ENCODE results near the gene TBC1D25. TPM values are rescaled to one million over a fixed set of nuclear protein-coding genes. Genes with fewer than 3 reads are reported as not detected.

Gene TBC1D25
- 10 to 100 TPM in 1 of 3 donors, 1 to 10 TPM in 2; 7.6 to 12.8 (median 9.5) TPM for polyA plus RNA-seq (ENCODE audit: insufficient read length in 3 of 3)
- long read RNA-seq, donor 1, full-length matches to known transcripts: 2 of 2 reads
- long read RNA-seq, donor 1, partial matches to known transcripts: 0 of 2 reads
- long read RNA-seq, donor 1, other reads (novel, unspliced or antisense): 0 of 2 reads
- long read RNA-seq, donor 2, full-length matches to known transcripts: 3 of 3 reads
- long read RNA-seq, donor 2, partial matches to known transcripts: 0 of 3 reads
- long read RNA-seq, donor 2, other reads (novel, unspliced or antisense): 0 of 3 reads
- long read RNA-seq, donor 3, full-length matches to known transcripts: 5 of 5 reads
- long read RNA-seq, donor 3, partial matches to known transcripts: 0 of 5 reads
- long read RNA-seq, donor 3, other reads (novel, unspliced or antisense): 0 of 5 reads
- long read RNA-seq, donor 4, full-length matches to known transcripts: 1 of 1 reads
- long read RNA-seq, donor 4, partial matches to known transcripts: 0 of 1 reads
- long read RNA-seq, donor 4, other reads (novel, unspliced or antisense): 0 of 1 reads
- long read RNA-seq, donor 5, full-length matches to known transcripts: 1 of 1 reads
- long read RNA-seq, donor 5, partial matches to known transcripts: 0 of 1 reads
- long read RNA-seq, donor 5, other reads (novel, unspliced or antisense): 0 of 1 reads
- long read RNA-seq, donor 6, full-length matches to known transcripts: 2 of 2 reads
- long read RNA-seq, donor 6, partial matches to known transcripts: 0 of 2 reads
- long read RNA-seq, donor 6, other reads (novel, unspliced or antisense): 0 of 2 reads
- long read RNA-seq, donor 7, full-length matches to known transcripts: 5 of 5 reads
- long read RNA-seq, donor 7, partial matches to known transcripts: 0 of 5 reads
- long read RNA-seq, donor 7, other reads (novel, unspliced or antisense): 0 of 5 reads
- long read RNA-seq, donor 8, full-length matches to known transcripts: 3 of 9 reads
- long read RNA-seq, donor 8, partial matches to known transcripts: 6 of 9 reads
- long read RNA-seq, donor 8, other reads (novel, unspliced or antisense): 0 of 9 reads
- long read RNA-seq, donor 9, full-length matches to known transcripts: 3 of 3 reads
- long read RNA-seq, donor 9, partial matches to known transcripts: 0 of 3 reads
- long read RNA-seq, donor 9, other reads (novel, unspliced or antisense): 0 of 3 reads
- long read RNA-seq, donor 10, full-length matches to known transcripts: 4 of 4 reads
- long read RNA-seq, donor 10, partial matches to known transcripts: 0 of 4 reads
- long read RNA-seq, donor 10, other reads (novel, unspliced or antisense): 0 of 4 reads
- long read RNA-seq, donor 11, full-length matches to known transcripts: 2 of 2 reads
- long read RNA-seq, donor 11, partial matches to known transcripts: 0 of 2 reads
- long read RNA-seq, donor 11, other reads (novel, unspliced or antisense): 0 of 2 reads
- long read RNA-seq, donor 12, partial matches to known transcripts: 0 of 2 reads
- long read RNA-seq, donor 12, other reads (novel, unspliced or antisense): 0 of 2 reads
- long read RNA-seq, donor 13, full-length matches to known transcripts: 3 of 3 reads
- long read RNA-seq, donor 13, partial matches to known transcripts: 0 of 3 reads
- long read RNA-seq, donor 13, other reads (novel, unspliced or antisense): 0 of 3 reads
- long read RNA-seq, donor 14, full-length matches to known transcripts: 1 of 1 reads
- long read RNA-seq, donor 14, partial matches to known transcripts: 0 of 1 reads
- long read RNA-seq, donor 14, other reads (novel, unspliced or antisense): 0 of 1 reads
- long read RNA-seq, donor 15, full-length matches to known transcripts: 2 of 2 reads
- long read RNA-seq, donor 15, partial matches to known transcripts: 0 of 2 reads
- long read RNA-seq, donor 15, other reads (novel, unspliced or antisense): 0 of 2 reads
- long read RNA-seq, donor 16, full-length matches to known transcripts: 5 of 5 reads
- long read RNA-seq, donor 16, partial matches to known transcripts: 0 of 5 reads
- long read RNA-seq, donor 16, other reads (novel, unspliced or antisense): 0 of 5 reads

GRCh38 chrX:48539345-48540027 is at the start of gene TBC1D25:
Gene TBC1D25, plus strand, starts transcription at chrX:48539714. Its CDS starts 84 bp downstream, at chrX:48539798.
- peak; percentile 81 to 94 (median 90) for DNase-seq (ENCODE audit: extremely low read depth in 1 of 11, low read depth in 9 of 11, low spot score in 4 of 11)

- no peak for DNase-seq (ENCODE audit: extremely low read depth in 1 of 11, low read depth in 9 of 11, low spot score in 4 of 11)
These were observed 49.6 kb upstream of the TBC1D25 start for GRCh38 chrX:48489892-48490291.

GRCh38 chrX:48490661-48491060 is 48.9 kb upstream of the TBC1D25 start:
- DNase-seq (ENCODE audit: extremely low read depth in 1 of 11, low read depth in 9 of 11, low spot score in 4 of 11): no peak

- no peak for DNase-seq (ENCODE audit: extremely low read depth in 1 of 11, low read depth in 9 of 11, low spot score in 4 of 11)
These were observed 47.7 kb upstream of the TBC1D25 start for GRCh38 chrX:48491809-48492208.

GRCh38 chrX:48492293-48492910 is 47.1 kb upstream of the TBC1D25 start:
- no peak for DNase-seq (ENCODE audit: extremely low read depth in 1 of 11, low read depth in 9 of 11, low spot score in 4 of 11)

GRCh38 chrX:48493890-48494364 is 45.6 kb upstream of the TBC1D25 start:
- no peak for DNase-seq (ENCODE audit: extremely low read depth in 1 of 11, low read depth in 9 of 11, low spot score in 4 of 11)

GRCh38 chrX:48496660-48497059 is 42.9 kb upstream of the TBC1D25 start:
- no peak for DNase-seq (ENCODE audit: extremely low read depth in 1 of 11, low read depth in 9 of 11, low spot score in 4 of 11)

GRCh38 chrX:48497871-48498270 is 41.6 kb upstream of the TBC1D25 start:
- DNase-seq (ENCODE audit: extremely low read depth in 1 of 11, low read depth in 9 of 11, low spot score in 4 of 11): no peak

- DNase-seq (ENCODE audit: extremely low read depth in 1 of 11, low read depth in 9 of 11, low spot score in 4 of 11): no peak
These were observed 41.1 kb upstream of the TBC1D25 start for GRCh38 chrX:48498374-48498809.

GRCh38 chrX:48504261-48504660 is 35.3 kb upstream of the TBC1D25 start:
- no peak for DNase-seq (ENCODE audit: extremely low read depth in 1 of 11, low read depth in 9 of 11, low spot score in 4 of 11)

- no peak for DNase-seq (ENCODE audit: extremely low read depth in 1 of 11, low read depth in 9 of 11, low spot score in 4 of 11)
These were observed 34.0 kb upstream of the TBC1D25 start for GRCh38 chrX:48505481-48505880.

GRCh38 chrX:48507246-48507645 is 32.3 kb upstream of the TBC1D25 start:
- no peak for DNase-seq (ENCODE audit: extremely low read depth in 1 of 11, low read depth in 9 of 11, low spot score in 4 of 11)

- DNase-seq (ENCODE audit: extremely low read depth in 1 of 11, low read depth in 9 of 11, low spot score in 4 of 11): peak in 5 of 11 donors; percentile 47 to 64 (median 54)
These were observed 30.9 kb upstream of the TBC1D25 start, which contains the start of gene PORCN for GRCh38 chrX:48508400-48509244. Gene PORCN, plus strand, starts transcription at chrX:48508992. Its CDS starts 829 bp downstream, at chrX:48509821.

GRCh38 chrX:48509245-48509590 is 30.3 kb upstream of the TBC1D25 start:
- no peak for DNase-seq (ENCODE audit: extremely low read depth in 1 of 11, low read depth in 9 of 11, low spot score in 4 of 11)

- no peak for DNase-seq (ENCODE audit: extremely low read depth in 1 of 11, low read depth in 9 of 11, low spot score in 4 of 11)
These were observed 29.9 kb upstream of the TBC1D25 start for GRCh38 chrX:48509619-48510018.
